ENCODE data around the gene RUBCN.

DNA sequence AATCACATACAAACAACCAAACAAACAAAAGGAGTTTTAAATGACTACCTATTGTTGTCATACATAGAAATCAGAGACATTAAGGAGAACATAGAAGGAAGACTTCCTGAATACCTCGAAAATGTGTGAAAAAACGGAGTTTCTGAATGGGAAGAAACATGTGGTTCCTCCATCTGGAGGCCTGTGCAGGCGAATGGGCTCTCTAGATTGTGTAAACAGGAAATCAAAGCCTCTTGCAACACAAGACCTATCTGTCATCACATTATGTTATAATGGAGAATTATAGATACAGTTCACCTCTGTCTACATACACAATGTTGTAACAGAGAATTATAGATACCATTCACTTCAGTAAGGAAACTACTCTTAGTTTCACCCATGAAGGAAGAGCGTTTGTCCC lies 44.1 kb downstream of the RUBCN start:
- TF ChIP-seq, protein P1, sequence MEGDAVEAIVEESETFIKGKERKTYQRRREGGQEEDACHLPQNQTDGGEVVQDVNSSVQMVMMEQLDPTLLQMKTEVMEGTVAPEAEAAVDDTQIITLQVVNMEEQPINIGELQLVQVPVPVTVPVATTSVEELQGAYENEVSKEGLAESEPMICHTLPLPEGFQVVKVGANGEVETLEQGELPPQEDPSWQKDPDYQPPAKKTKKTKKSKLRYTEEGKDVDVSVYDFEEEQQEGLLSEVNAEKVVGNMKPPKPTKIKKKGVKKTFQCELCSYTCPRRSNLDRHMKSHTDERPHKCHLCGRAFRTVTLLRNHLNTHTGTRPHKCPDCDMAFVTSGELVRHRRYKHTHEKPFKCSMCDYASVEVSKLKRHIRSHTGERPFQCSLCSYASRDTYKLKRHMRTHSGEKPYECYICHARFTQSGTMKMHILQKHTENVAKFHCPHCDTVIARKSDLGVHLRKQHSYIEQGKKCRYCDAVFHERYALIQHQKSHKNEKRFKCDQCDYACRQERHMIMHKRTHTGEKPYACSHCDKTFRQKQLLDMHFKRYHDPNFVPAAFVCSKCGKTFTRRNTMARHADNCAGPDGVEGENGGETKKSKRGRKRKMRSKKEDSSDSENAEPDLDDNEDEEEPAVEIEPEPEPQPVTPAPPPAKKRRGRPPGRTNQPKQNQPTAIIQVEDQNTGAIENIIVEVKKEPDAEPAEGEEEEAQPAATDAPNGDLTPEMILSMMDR (IDR thresholded peaks at IDR 0.05 in 2 of 3, conservative IDR thresholded peaks at IDR 0.05 in 1 of 3; ENCODE audit: insufficient read depth in 2 of 3, low read depth in 1 of 3, low read length in 3 of 3), result no peak
- TF ChIP-seq, protein P2, sequence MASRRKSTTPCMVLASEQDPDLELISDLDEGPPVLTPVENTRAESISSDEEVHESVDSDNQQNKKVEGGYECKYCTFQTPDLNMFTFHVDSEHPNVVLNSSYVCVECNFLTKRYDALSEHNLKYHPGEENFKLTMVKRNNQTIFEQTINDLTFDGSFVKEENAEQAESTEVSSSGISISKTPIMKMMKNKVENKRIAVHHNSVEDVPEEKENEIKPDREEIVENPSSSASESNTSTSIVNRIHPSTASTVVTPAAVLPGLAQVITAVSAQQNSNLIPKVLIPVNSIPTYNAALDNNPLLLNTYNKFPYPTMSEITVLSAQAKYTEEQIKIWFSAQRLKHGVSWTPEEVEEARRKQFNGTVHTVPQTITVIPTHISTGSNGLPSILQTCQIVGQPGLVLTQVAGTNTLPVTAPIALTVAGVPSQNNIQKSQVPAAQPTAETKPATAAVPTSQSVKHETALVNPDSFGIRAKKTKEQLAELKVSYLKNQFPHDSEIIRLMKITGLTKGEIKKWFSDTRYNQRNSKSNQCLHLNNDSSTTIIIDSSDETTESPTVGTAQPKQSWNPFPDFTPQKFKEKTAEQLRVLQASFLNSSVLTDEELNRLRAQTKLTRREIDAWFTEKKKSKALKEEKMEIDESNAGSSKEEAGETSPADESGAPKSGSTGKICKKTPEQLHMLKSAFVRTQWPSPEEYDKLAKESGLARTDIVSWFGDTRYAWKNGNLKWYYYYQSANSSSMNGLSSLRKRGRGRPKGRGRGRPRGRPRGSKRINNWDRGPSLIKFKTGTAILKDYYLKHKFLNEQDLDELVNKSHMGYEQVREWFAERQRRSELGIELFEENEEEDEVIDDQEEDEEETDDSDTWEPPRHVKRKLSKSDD (conservative IDR thresholded peaks at IDR 0.05; ENCODE audit: low read length), result no peak
- TF ChIP-seq HCFC1 (IDR thresholded peaks at IDR 0.05; ENCODE audit: low read depth, low read length) (no peak), ERF (CRISPR knock-in tag; IDR thresholded peaks at IDR 0.05) (no peak), HNRNPL (IDR thresholded peaks at IDR 0.05; ENCODE audit: low read depth, low read length) (no peak), RBM39 (optimal IDR thresholded peaks at IDR 0.05; ENCODE audit: low read depth, low read length) (no peak), ILF3 (IDR thresholded peaks at IDR 0.05; ENCODE audit: borderline replicate concordance) (no peak)
- TF ChIP-seq, protein P3, sequence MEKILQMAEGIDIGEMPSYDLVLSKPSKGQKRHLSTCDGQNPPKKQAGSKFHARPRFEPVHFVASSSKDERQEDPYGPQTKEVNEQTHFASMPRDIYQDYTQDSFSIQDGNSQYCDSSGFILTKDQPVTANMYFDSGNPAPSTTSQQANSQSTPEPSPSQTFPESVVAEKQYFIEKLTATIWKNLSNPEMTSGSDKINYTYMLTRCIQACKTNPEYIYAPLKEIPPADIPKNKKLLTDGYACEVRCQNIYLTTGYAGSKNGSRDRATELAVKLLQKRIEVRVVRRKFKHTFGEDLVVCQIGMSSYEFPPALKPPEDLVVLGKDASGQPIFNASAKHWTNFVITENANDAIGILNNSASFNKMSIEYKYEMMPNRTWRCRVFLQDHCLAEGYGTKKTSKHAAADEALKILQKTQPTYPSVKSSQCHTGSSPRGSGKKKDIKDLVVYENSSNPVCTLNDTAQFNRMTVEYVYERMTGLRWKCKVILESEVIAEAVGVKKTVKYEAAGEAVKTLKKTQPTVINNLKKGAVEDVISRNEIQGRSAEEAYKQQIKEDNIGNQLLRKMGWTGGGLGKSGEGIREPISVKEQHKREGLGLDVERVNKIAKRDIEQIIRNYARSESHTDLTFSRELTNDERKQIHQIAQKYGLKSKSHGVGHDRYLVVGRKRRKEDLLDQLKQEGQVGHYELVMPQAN (IDR thresholded peaks at IDR 0.05; ENCODE audit: borderline replicate concordance), result no peak
